T-helper 2 cell treated with Interferon-gamma antibody and Interleukin-4, amounts not matched to agents 100 ng/mL and 5 ng/mL, for 36 hours (primary cell): ENCODE measurements around the gene EVPLL. TPM values are rescaled to one million over a fixed set of nuclear protein-coding genes. Genes with fewer than 3 reads are reported as not detected.
"Not testable (repeated sequence)": the region's sequence is repeated elsewhere in the genome, so short reads cannot be mapped to it uniquely, and the experiment has no call there.

ENCODE experiments used
- intact Hi-C: fragments of 100-400 bp; cut with micrococcal nuclease; formaldehyde crosslinking; loops from one replicate; pipeline ENCODE4 v1.15.1; 2023
- total RNA-seq: library from RNA; stranded (reverse); gene quantifications from 2 replicates; pipeline ENCODE4 v1.2.3, GENCODE V29; 2022

The EVPLL gene
- total RNA-seq, 1 donor from 2014 or later = not detected

DNA sequence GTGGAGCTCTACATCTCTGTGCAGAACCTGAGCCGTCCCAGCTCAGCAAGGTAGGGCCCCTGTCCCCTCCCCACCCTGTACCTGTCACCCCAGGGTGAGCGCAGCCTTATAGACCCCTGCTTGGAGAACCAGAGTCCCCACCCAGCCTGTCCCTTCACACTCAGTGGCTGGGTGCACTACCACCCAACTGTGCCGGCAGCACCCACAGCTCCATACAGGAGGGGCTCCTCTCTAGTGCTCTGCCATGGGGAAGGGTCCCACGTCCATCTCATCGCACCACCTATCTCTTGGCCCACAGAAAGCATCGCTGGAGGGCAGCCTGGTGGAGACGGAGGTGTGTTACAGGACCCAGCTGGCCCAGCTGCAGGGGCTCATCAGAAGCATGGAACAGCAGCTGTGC is 45.4 kb downstream of the EVPLL start:
- intact Hi-C loops = not testable (repeated sequence)

- intact Hi-C loops = not testable (repeated sequence)
Observed at GRCh38 chr17:18425593-18425992, 48.0 kb downstream of the EVPLL start.

- intact Hi-C loops = not testable (repeated sequence)
Observed at GRCh38 chr17:18426639-18427038, 49.1 kb downstream of the EVPLL start.

- intact Hi-C loops = not testable (repeated sequence)
Observed at GRCh38 chr17:18432206-18432605, 54.6 kb downstream of the EVPLL start.

Other genes starting within 250 kb of the EVPLL start
- gene ALKBH5, start 193.9 kb upstream of the EVPLL start, total RNA-seq = 99.2 and 102 TPM in 2 replicates
- 21.6 and 22.4 TPM in 2 replicates for gene LLGL1, start 152.1 kb upstream of the EVPLL start, total RNA-seq
- 272 and 274 TPM in 2 replicates for gene FLII, start 119.0 kb upstream of the EVPLL start, total RNA-seq
- gene MIEF2, start 117.1 kb upstream of the EVPLL start, total RNA-seq = 5.5 and 6.2 TPM in 2 replicates
- gene TOP3A, start 62.8 kb upstream of the EVPLL start, total RNA-seq = 69.4 and 80.6 TPM in 2 replicates
- gene SMCR8, start 62.5 kb upstream of the EVPLL start, total RNA-seq = 25.5 and 25.6 TPM in 2 replicates
- 65.4 and 67.0 TPM in 2 replicates for gene SHMT1, start 14.2 kb upstream of the EVPLL start, total RNA-seq
- 5.8 and 6.3 TPM in 2 replicates for gene LGALS9C, start 99.0 kb downstream of the EVPLL start, total RNA-seq